ENCODE results near the gene HAO2. TPM values are rescaled to one million over a fixed set of nuclear protein-coding genes. Genes with fewer than 3 reads are reported as not detected.

The HAO2 gene
- total RNA-seq, 1 experiment from 2014 or later, result 0.13 TPM

- no peak overlapping the region for H2BK20ac ChIP-seq (ENCODE audit: low read depth, low read length, poor library complexity, severe bottlenecking)
- no peak overlapping the region for H3K4me2 ChIP-seq (ENCODE audit: insufficient read depth, insufficient read length, low read length)
- no peak overlapping the region for H3K9ac ChIP-seq (ENCODE audit: extremely low read depth, insufficient read length, low read length)
- no peaks in the 10 kb centered on the region for H4K20me1 ChIP-seq (ENCODE audit: control insufficient read depth, insufficient read depth, insufficient read length)
- H2BK12ac ChIP-seq (ENCODE audit: insufficient read length, low read depth, low read length), result no peak overlapping the region
- no peak overlapping the region for H2BK120ac ChIP-seq (ENCODE audit: low read depth, low read length, poor library complexity, severe bottlenecking)
- no peaks in the 10 kb centered on the region for H3K27me3 ChIP-seq (ENCODE audit: insufficient read depth, low read length)
- H3K27me3 Mint-ChIP-seq (ENCODE audit: low read depth), result peaks cover 2% of the 10 kb centered on the region; the same call in 1 of the 2 replicates
- H3K9me3 ChIP-seq (ENCODE audit: control insufficient read depth, low read depth, low read length), result no peaks in the 10 kb centered on the region
- H3K36me3 Mint-ChIP-seq (ENCODE audit: insufficient read depth in 1 of 3, low read depth in 3 of 3), result no peaks in the 10 kb centered on the region
- H3K27ac Mint-ChIP-seq, result no peak overlapping the region
- H2BK15ac ChIP-seq (ENCODE audit: low read depth, low read length), result no peak overlapping the region
- no peaks in the 10 kb centered on the region for H3K9me3 Mint-ChIP-seq
- no peak overlapping the region for H3K4me3 Mint-ChIP-seq
- WGBS (ENCODE audit: extremely low coverage, insufficient read length, low lambda C conversion rate), result no CpG with 5 or more reads among the region's 1 CpG
- H2AK5ac ChIP-seq (ENCODE audit: insufficient read length, low read length), result no peak overlapping the region
- no peak for TF ChIP-seq CTCF (conservative IDR thresholded peaks at IDR 0.05)
- no peak overlapping the region for H3K56ac ChIP-seq (ENCODE audit: insufficient read length, low read depth, low read length)
- no peak overlapping the region for H3K14ac ChIP-seq (ENCODE audit: insufficient read depth, low read length)
- H3K79me2 ChIP-seq (ENCODE audit: insufficient read depth, low read length), result no peaks in the 10 kb centered on the region
- H4K5ac ChIP-seq (ENCODE audit: insufficient read length, low read depth, low read length), result no peak overlapping the region
- H2AFZ ChIP-seq (ENCODE audit: low read length), result no peak overlapping the region
- H3K79me1 ChIP-seq (ENCODE audit: insufficient read depth, low read depth, low read length, poor library complexity, severe bottlenecking), result no peaks in the 10 kb centered on the region
- H3K4ac ChIP-seq (ENCODE audit: low read depth, low read length), result no peak overlapping the region
- no peak overlapping the region for H3K18ac ChIP-seq (ENCODE audit: insufficient read length, low read depth, low read length)
- no peak overlapping the region for H3T11ph ChIP-seq (ENCODE audit: low read length)
- no peak overlapping the region for H4K8ac ChIP-seq (replicated peaks; ENCODE audit: insufficient read length, low read depth, low read length)
- no peaks in the 10 kb centered on the region for H3K4me1 ChIP-seq (ENCODE audit: insufficient read depth, low read length)
- H3K27ac ChIP-seq (ENCODE audit: insufficient read length, low read depth, low read length), result no peak overlapping the region
- H4K91ac ChIP-seq (ENCODE audit: insufficient read length, low read depth, low read length), result no peak overlapping the region
- DNase-seq, result no peak
- H3K23ac ChIP-seq (ENCODE audit: insufficient read length, low read depth, low read length), result no peak overlapping the region
- no peaks in the 10 kb centered on the region for H3K23me2 ChIP-seq (ENCODE audit: insufficient read length, low read depth, low read length, poor library complexity, severe bottlenecking)
- no peaks in the 10 kb centered on the region for H3K4me1 Mint-ChIP-seq
- H2BK5ac ChIP-seq (ENCODE audit: insufficient read length, low read length), result no peak overlapping the region
Measured at GRCh38 chr1:119394085-119394484, 25.5 kb downstream of the HAO2 start.
